Cardiac septum (tissue), 1 donor: ENCODE results near the gene CD7. TPM values are rescaled to one million over a fixed set of nuclear protein-coding genes. Genes with fewer than 3 reads are reported as not detected.

Source experiments
- DNase-seq: peaks from one replicate; pipeline ENCODE4 v3.0.0-alpha.2; 2020; ENCODE audit warnings: low spot score
- intact Hi-C: fragments of 100-400 bp; cut with DNase I; formaldehyde crosslinking; loops from one replicate; pipeline ENCODE4 v1.14.0; 2022
- total RNA-seq: library from RNA; stranded (reverse); fragmentation: NEBNext Ultra II Directional; extraction: Animal tissue kit (Norgen Biotek cat#: 25700); gene quantifications from one replicate; pipeline ENCODE4 v1.2.1, GENCODE V29; 2021
- donor health status: DM: no; HTN: no; CAD: no.

CD7 gene
- total RNA-seq, 1 donor from 2014 or later, result 0.62 TPM

- DNase-seq, result no peak
- intact Hi-C loops, result no loop called here
These were observed 13.2 kb upstream of the CD7 start for GRCh38 chr17:82330322-82331239.

- intact Hi-C loops, result no loop called here
- no peak for DNase-seq
These were observed 12.4 kb upstream of the CD7 start for GRCh38 chr17:82329683-82330321.

GRCh38 chr17:82328994-82329507, 11.6 kb upstream of the CD7 start:
- no peak for DNase-seq
- intact Hi-C loops, result no loop called here

- DNase-seq, result no peak
- intact Hi-C loops, result no loop called here
These were observed 11.0 kb upstream of the CD7 start for GRCh38 chr17:82328141-82328993.

GRCh38 chr17:82327757-82328140, 10.3 kb upstream of the CD7 start:
- intact Hi-C loops, result no loop called here
- no peak for DNase-seq

- no peak for DNase-seq
- intact Hi-C loops, result no loop called here
These were observed 9.9 kb upstream of the CD7 start for GRCh38 chr17:82327289-82327688.

GRCh38 chr17:82325286-82326180, 8.1 kb upstream of the CD7 start:
- intact Hi-C loops, result no loop called here
- DNase-seq, result no peak

GRCh38 chr17:82324566-82325285, 7.3 kb upstream of the CD7 start:
- DNase-seq, result no peak
- intact Hi-C loops, result loop anchor here (5.0 kb wide), 1 partner anchor 117 kb away; no protein-coding TSS in a partner anchor

- DNase-seq, result no peak
- intact Hi-C loops, result loop anchor here (5.0 kb wide), 1 partner anchor 116 kb away; no protein-coding TSS in a partner anchor
These were observed 6.3 kb upstream of the CD7 start for GRCh38 chr17:82323514-82324234.

- DNase-seq, result no peak
- intact Hi-C loops, result loop anchor here (5.0 kb wide), 1 partner anchor 115 kb away; no protein-coding TSS in a partner anchor
These were observed 5.4 kb upstream of the CD7 start for GRCh38 chr17:82322526-82323453.

- intact Hi-C loops, result loop anchor here (2.0 to 5.0 kb wide), 2 partner anchors 85 to 115 kb away; no protein-coding TSS in a partner anchor
- DNase-seq, result no peak
These were observed 4.6 kb upstream of the CD7 start for GRCh38 chr17:82321947-82322466.

GRCh38 chr17:82320956-82321927, 3.8 kb upstream of the CD7 start:
- no peak for DNase-seq
- intact Hi-C loops, result loop anchor here (2.0 to 5.0 kb wide), 2 partner anchors 84 to 114 kb away; no protein-coding TSS in a partner anchor

- DNase-seq, result no peak
- intact Hi-C loops, result loop anchor here (2.0 to 5.0 kb wide), 2 partner anchors 83 to 113 kb away; no protein-coding TSS in a partner anchor
These were observed 2.9 kb upstream of the CD7 start for GRCh38 chr17:82320140-82320840.

GRCh38 chr17:82319619-82320062, 2.2 kb upstream of the CD7 start:
- DNase-seq, result no peak
- intact Hi-C loops, result loop anchor here (2.0 to 5.0 kb wide), 2 partner anchors 83 to 112 kb away; no protein-coding TSS in a partner anchor
